ENCODE data around the gene CIROP. TPM values are rescaled to one million over a fixed set of nuclear protein-coding genes. Genes with fewer than 3 reads are reported as not detected.
A peak's percentile ranks its signal among the peaks of the same experiment; 100 is the strongest.

The CIROP gene
- total and polyA plus RNA-seq, 9 of the 15 experiments (the other 6 are each of a cell fraction or from before 2014, with no cell fraction given): not detected

DNA sequence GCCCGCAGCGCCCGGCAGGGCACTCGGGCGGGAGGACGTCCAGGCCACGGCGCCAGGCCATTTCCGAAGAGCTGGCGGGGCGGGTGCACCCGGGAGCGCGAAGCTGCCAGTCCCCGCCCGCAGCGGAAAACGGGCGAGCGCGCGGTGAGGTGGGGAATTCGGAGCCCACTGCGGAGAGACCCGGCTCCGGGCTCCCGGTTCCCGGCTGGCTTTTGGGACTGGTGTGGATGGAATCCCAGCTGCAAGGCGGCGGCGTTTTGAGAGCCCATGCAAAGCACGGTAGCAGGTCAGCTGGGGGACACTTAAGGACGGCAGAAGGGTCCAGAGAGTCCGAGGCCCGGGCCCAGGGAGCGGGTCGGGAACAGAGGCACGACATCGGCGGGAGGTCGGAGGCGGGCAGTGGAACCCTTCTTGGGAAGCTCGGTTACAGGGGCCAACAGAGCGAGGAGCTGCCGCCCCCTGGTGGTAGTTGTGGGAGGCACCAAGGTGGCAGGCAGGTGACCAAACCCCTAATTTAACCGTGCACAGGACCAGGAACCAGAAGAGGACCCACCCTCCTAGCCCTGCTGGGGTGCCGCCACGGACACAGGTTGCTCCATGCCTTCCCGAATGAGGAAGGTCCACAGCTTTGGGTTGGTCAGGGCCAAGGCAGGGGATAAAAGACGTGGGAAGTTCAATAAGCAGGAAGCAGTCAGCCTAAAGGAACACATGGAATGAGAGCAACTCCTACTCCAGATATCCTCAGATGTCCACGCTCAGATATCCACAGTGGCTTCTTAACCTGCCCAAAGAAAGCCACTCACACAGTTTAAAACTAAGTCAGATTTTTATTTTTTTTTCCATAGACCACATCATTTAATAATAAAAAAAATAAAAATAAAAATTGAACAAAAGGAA is 46.8 kb downstream of the CIROP start (continued):
- TF ChIP-seq MYBL2 (IDR thresholded peaks at IDR 0.05; ENCODE audit: low read depth): no peak
- TF ChIP-seq MYBL2 (CRISPR knock-in tag; IDR thresholded peaks at IDR 0.05; ENCODE audit: borderline replicate concordance): no peak
- 0 out of 2 replicates have a peak, but pooled peaks have one; percentile 63 for TF ChIP-seq HMG20B (CRISPR knock-in tag; IDR thresholded peaks at IDR 0.05)
- TF ChIP-seq, protein P1, sequence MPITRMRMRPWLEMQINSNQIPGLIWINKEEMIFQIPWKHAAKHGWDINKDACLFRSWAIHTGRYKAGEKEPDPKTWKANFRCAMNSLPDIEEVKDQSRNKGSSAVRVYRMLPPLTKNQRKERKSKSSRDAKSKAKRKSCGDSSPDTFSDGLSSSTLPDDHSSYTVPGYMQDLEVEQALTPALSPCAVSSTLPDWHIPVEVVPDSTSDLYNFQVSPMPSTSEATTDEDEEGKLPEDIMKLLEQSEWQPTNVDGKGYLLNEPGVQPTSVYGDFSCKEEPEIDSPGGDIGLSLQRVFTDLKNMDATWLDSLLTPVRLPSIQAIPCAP (CRISPR knock-in tag; IDR thresholded peaks at IDR 0.05; ENCODE audit: borderline replicate concordance): no peak
- peak; percentile 92 for TF ChIP-seq RBM22 (IDR thresholded peaks at IDR 0.05; ENCODE audit: low read depth, low read length, poor library complexity, severe bottlenecking)
- peak; percentile 94 for TF ChIP-seq BHLHE40 (IDR thresholded peaks at IDR 0.05; ENCODE audit: low read length)
- no peak for TF ChIP-seq ZNF766 (CRISPR knock-in tag; conservative IDR thresholded peaks at IDR 0.05)
- TF ChIP-seq POLR2G (IDR thresholded peaks at IDR 0.05; ENCODE audit: low read depth, low read length): peak; percentile 86
- TF ChIP-seq HEY1 (CRISPR knock-in tag; IDR thresholded peaks at IDR 0.05; ENCODE audit: borderline replicate concordance): no peak
- TF ChIP-seq ZNF263 (CRISPR knock-in tag; IDR thresholded peaks at IDR 0.05; ENCODE audit: borderline replicate concordance): 0 out of 2 replicates have a peak, but pooled peaks have one; percentile 15
- TF ChIP-seq SUPT5H (IDR thresholded peaks at IDR 0.05): peak; percentile 67
- TF ChIP-seq, protein P2, sequence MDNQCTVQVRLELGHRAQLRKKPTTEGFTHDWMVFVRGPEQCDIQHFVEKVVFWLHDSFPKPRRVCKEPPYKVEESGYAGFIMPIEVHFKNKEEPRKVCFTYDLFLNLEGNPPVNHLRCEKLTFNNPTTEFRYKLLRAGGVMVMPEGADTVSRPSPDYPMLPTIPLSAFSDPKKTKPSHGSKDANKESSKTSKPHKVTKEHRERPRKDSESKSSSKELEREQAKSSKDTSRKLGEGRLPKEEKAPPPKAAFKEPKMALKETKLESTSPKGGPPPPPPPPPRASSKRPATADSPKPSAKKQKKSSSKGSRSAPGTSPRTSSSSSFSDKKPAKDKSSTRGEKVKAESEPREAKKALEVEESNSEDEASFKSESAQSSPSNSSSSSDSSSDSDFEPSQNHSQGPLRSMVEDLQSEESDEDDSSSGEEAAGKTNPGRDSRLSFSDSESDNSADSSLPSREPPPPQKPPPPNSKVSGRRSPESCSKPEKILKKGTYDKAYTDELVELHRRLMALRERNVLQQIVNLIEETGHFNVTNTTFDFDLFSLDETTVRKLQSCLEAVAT (IDR thresholded peaks at IDR 0.05): 0 out of 4 replicates have a peak, but pooled peaks of 1 of the 2 experiments have one; percentile 28
- TF ChIP-seq TCF3 (CRISPR knock-in tag; IDR thresholded peaks at IDR 0.05): no peak
- TF ChIP-seq, protein P3, sequence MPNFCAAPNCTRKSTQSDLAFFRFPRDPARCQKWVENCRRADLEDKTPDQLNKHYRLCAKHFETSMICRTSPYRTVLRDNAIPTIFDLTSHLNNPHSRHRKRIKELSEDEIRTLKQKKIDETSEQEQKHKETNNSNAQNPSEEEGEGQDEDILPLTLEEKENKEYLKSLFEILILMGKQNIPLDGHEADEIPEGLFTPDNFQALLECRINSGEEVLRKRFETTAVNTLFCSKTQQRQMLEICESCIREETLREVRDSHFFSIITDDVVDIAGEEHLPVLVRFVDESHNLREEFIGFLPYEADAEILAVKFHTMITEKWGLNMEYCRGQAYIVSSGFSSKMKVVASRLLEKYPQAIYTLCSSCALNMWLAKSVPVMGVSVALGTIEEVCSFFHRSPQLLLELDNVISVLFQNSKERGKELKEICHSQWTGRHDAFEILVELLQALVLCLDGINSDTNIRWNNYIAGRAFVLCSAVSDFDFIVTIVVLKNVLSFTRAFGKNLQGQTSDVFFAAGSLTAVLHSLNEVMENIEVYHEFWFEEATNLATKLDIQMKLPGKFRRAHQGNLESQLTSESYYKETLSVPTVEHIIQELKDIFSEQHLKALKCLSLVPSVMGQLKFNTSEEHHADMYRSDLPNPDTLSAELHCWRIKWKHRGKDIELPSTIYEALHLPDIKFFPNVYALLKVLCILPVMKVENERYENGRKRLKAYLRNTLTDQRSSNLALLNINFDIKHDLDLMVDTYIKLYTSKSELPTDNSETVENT (CRISPR knock-in tag; IDR thresholded peaks at IDR 0.05): peak; percentile 26; the same call in 1 of the 2 replicates
- TF ChIP-seq RFX7 (CRISPR knock-in tag; IDR thresholded peaks at IDR 0.05): no peak
- TF ChIP-seq, protein P4, sequence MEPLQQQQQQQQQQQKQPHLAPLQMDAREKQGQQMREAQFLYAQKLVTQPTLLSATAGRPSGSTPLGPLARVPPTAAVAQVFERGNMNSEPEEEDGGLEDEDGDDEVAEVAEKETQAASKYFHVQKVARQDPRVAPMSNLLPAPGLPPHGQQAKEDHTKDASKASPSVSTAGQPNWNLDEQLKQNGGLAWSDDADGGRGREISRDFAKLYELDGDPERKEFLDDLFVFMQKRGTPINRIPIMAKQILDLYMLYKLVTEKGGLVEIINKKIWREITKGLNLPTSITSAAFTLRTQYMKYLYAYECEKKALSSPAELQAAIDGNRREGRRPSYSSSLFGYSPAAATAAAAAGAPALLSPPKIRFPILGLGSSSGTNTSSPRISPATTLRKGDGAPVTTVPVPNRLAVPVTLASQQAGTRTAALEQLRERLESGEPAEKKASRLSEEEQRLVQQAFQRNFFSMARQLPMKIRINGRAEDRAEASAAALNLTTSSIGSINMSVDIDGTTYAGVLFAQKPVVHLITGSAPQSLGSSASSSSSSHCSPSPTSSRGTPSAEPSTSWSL (CRISPR knock-in tag; IDR thresholded peaks at IDR 0.05; ENCODE audit: borderline replicate concordance): no peak
- TF ChIP-seq, protein P5, sequence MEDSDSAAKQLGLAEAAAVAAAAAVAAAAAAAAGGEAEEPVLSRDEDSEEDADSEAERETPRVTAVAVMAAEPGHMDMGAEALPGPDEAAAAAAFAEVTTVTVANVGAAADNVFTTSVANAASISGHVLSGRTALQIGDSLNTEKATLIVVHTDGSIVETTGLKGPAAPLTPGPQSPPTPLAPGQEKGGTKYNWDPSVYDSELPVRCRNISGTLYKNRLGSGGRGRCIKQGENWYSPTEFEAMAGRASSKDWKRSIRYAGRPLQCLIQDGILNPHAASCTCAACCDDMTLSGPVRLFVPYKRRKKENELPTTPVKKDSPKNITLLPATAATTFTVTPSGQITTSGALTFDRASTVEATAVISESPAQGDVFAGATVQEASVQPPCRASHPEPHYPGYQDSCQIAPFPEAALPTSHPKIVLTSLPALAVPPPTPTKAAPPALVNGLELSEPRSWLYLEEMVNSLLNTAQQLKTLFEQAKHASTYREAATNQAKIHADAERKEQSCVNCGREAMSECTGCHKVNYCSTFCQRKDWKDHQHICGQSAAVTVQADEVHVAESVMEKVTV (CRISPR knock-in tag; IDR thresholded peaks at IDR 0.05): peak; percentile 80
- TF ChIP-seq MYNN (IDR thresholded peaks at IDR 0.05): peak; percentile 88
- no peak for TF ChIP-seq MYNN (CRISPR knock-in tag; IDR thresholded peaks at IDR 0.05)
- TF ChIP-seq SMAD4 (CRISPR knock-in tag; conservative IDR thresholded peaks at IDR 0.05): peak; percentile 77; the same call in 1 of the 2 replicates

Data from K562 (cell line).